Skeletal muscle satellite cell (primary cell): Measurements from ENCODE around the gene AHR.
"Not testable (repeated sequence)": the region's sequence is repeated elsewhere in the genome, so short reads cannot be mapped to it uniquely, and the experiment has no call there.

Source experiments
- H3K27me3 ChIP-seq: 2 replicates; pipeline ENCODE4 v1.7.0; 2013; ENCODE audit warnings: low read length; ENCODE audit not compliant: control insufficient read depth, insufficient read depth
- H3K36me3 ChIP-seq: 2 replicates; pipeline ENCODE4 v1.7.0; 2013; ENCODE audit warnings: mild to moderate bottlenecking, control low read depth, low read length; ENCODE audit not compliant: insufficient read depth
- H3K4me1 ChIP-seq: 2 replicates; pipeline ENCODE4 v1.7.0; 2013; ENCODE audit warnings: low read length; ENCODE audit not compliant: control insufficient read depth, insufficient read depth
- H3K4me2 ChIP-seq: 2 replicates; pipeline ENCODE4 v1.7.0; 2013; ENCODE audit warnings: mild to moderate bottlenecking, low read length
- H3K4me3 ChIP-seq: 2 replicates; pipeline ENCODE4 v1.7.0; 2013; ENCODE audit warnings: low read length
- H3K9ac ChIP-seq: 2 replicates; pipeline ENCODE4 v1.7.0; 2013; ENCODE audit warnings: mild to moderate bottlenecking, low read depth, low read length, moderate library complexity
- H3K9me3 ChIP-seq: replicated peaks from 2 replicates; pipeline ENCODE4 v1.7.0; 2013; ENCODE audit warnings: mild to moderate bottlenecking, control low read depth, low read length

Gene AHR

GRCh38 chr7:17368856-17369524 is 70.5 kb downstream of the AHR start:
- Histone ChIP-seq H3K4me1 (peaks cover 49% of the 10 kb centered on the region), H3K4me2 (no peak overlapping the region), H3K9ac (peak overlapping the region; percentile 12), H3K4me3 (no peak overlapping the region), H3K27me3 (no peaks in the 10 kb centered on the region), H3K36me3 (no peaks in the 10 kb centered on the region), H3K9me3 (no peaks in the 10 kb centered on the region)

DNA sequence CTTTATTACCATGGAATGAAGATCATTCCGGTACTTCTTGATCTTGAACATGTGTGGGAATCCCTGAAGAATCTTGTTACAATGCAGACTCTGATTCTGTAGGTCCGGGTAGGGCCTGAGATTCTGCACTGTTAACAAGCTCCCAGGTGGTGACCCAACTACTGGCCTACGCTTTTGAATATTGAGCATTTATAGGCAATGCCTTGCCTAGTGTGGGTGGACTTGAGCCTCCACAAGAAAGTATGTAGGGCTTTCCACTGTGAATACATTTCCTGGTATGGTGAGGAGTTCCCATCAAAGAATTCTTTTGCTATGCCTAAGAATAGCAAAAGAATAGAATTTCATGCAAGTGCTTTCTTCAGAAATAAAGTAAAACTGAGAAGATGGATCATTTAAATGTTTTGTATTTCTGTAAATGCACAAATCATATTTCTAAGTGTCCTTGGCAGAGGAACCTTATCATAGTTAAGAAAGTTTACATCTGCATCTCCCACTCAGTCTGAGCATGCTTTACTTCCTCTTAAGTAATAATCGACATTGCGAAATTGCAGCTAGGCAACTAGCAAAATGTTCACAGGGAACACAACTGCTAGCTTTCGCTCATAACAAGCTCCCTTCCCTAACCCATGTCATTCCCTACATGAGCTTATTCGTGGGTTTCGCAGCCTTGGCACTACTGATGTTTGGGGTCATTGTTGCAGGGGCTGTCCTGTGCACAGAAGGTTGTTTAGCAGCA is 71.4 kb downstream of the AHR start:
- Histone ChIP-seq H3K9ac (peak overlapping the region; percentile 69), H3K4me2 (peak overlapping the region; percentile 42), H3K4me1 (peaks cover 49% of the 10 kb centered on the region), H3K9me3 (no peaks in the 10 kb centered on the region), H3K36me3 (no peaks in the 10 kb centered on the region), H3K4me3 (no peak overlapping the region), H3K27me3 (no peaks in the 10 kb centered on the region)

GRCh38 chr7:17370901-17371585 is 72.6 kb downstream of the AHR start:
- Histone ChIP-seq H3K27me3 (no peaks in the 10 kb centered on the region), H3K9me3 (no peaks in the 10 kb centered on the region), H3K4me2 (peak overlapping the region; percentile 38), H3K4me1 (peaks cover 49% of the 10 kb centered on the region), H3K9ac (peak overlapping the region; percentile 69), H3K36me3 (no peaks in the 10 kb centered on the region), H3K4me3 (no peak overlapping the region)

- H3K36me3 ChIP-seq, result no peaks in the 10 kb centered on the region
These were observed 73.4 kb downstream of the AHR start for GRCh38 chr7:17371671-17372524.

GRCh38 chr7:17374157-17374556 is 75.7 kb downstream of the AHR start:
- Histone ChIP-seq H3K4me3 (no peak overlapping the region), H3K27me3 (no peaks in the 10 kb centered on the region), H3K9ac (no peak overlapping the region), H3K36me3 (no peaks in the 10 kb centered on the region), H3K9me3 (no peaks in the 10 kb centered on the region), H3K4me2 (no peak overlapping the region), H3K4me1 (peaks cover 35% of the 10 kb centered on the region)

More at GRCh38 chr7:17371671-17372524, 73.4 kb downstream of the AHR start:
- H3K4me2 ChIP-seq, result peak overlapping the region; percentile 45
- H3K9me3 ChIP-seq, result no peaks in the 10 kb centered on the region
- H3K9ac ChIP-seq, result peak overlapping the region; percentile 69
- no peaks in the 10 kb centered on the region for H3K27me3 ChIP-seq
- H3K4me1 ChIP-seq, result peaks cover 49% of the 10 kb centered on the region
- H3K4me3 ChIP-seq, result peak overlapping the region; percentile 10

DNA sequence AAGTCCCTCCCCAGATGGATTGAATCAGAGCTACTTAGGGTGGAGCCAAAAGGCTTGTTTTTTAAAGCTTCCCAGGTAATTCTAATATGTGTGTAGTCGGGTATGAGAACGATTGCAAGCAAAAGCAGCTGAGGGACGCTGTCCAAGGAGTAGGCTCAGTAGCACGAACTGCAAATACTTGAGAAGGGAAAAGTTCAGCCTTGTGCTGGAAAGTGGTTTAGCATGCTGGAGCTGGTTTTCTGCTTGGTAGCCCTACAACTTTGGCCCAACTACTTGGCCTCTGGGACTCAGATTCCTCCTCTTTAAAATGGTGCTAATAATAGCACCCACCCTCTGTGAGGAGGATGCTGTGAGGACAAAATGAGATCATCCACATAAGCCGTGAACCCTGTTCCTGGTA is 76.2 kb downstream of the AHR start:
- H3K4me1 ChIP-seq, result peaks cover 30% of the 10 kb centered on the region
- no peaks in the 10 kb centered on the region for H3K36me3 ChIP-seq
- no peaks in the 10 kb centered on the region for H3K9me3 ChIP-seq
- no peak overlapping the region for H3K9ac ChIP-seq
- no peak overlapping the region for H3K4me3 ChIP-seq
- no peak overlapping the region for H3K4me2 ChIP-seq
- no peaks in the 10 kb centered on the region for H3K27me3 ChIP-seq

DNA sequence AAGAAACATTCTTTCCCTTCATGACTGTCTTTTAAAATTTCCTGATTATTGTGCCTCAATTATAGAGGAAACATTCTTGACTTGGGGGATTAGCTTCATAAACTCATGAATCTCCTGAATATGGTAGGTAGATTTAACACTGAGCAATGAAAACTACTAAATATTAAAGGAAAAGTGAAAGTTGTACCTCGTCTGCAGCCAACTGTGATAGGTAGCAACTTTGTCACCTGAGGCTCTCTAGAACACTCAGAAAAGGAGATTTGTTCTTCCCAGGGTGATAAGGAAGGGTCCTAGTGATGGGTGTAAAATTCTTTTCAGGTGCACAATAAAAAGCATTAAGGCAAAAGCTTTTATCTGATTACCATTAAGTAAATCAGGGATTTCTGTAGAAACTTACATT is 78.1 kb downstream of the AHR start:
- no peaks in the 10 kb centered on the region for H3K27me3 ChIP-seq
- peaks cover 11% of the 10 kb centered on the region for H3K4me1 ChIP-seq
- H3K9me3 ChIP-seq, result no peaks in the 10 kb centered on the region
- H3K36me3 ChIP-seq, result no peaks in the 10 kb centered on the region
- no peak overlapping the region for H3K4me3 ChIP-seq
- no peak overlapping the region for H3K9ac ChIP-seq
- no peak overlapping the region for H3K4me2 ChIP-seq

DNA sequence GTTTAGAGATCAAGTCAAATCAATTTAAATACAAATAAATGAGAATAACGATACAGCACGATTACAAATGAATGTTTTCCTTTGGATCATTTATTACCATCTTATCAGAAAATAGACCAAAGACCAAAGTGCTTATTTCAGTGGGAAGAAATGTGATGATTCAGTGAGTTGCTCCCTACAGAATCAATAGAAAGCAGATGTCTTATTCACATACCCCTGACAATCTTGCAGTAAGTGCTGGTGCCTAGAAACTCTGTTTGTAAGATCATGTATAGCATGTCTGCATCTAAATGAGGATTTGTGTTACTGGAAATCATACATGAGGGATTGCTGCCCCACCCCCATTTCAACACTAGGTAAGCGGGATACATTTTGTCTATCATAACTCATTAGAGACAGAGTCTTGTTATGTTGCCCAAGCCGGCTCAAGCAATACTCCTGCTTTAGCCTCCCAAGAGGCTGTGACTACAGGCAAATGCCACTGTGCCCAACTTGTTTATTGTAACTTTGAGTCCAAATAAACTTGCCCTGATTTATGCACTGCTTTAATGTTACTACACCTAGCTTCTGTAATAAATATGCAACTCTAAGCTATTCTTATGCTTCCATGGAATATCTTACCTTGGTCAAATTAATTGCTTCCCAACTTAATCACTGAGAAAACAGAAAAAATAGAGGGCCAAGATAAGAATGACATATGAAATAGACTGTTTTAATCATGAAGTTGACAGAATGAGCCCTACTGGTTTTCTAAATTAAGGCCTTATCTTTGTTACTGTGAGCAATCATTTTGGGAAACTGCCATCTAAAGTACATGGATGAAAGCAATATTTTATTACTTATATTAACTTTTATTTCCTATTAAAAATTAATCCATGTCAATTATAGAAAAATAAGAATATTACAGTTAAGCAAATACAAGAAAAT is 82.5 kb downstream of the AHR start:
- no peak overlapping the region for H3K9ac ChIP-seq
- H3K4me2 ChIP-seq, result no peak overlapping the region
- no peak overlapping the region for H3K4me3 ChIP-seq
- no peaks in the 10 kb centered on the region for H3K27me3 ChIP-seq
- no peaks in the 10 kb centered on the region for H3K4me1 ChIP-seq
- H3K36me3 ChIP-seq, result no peaks in the 10 kb centered on the region
- no peaks in the 10 kb centered on the region for H3K9me3 ChIP-seq

DNA sequence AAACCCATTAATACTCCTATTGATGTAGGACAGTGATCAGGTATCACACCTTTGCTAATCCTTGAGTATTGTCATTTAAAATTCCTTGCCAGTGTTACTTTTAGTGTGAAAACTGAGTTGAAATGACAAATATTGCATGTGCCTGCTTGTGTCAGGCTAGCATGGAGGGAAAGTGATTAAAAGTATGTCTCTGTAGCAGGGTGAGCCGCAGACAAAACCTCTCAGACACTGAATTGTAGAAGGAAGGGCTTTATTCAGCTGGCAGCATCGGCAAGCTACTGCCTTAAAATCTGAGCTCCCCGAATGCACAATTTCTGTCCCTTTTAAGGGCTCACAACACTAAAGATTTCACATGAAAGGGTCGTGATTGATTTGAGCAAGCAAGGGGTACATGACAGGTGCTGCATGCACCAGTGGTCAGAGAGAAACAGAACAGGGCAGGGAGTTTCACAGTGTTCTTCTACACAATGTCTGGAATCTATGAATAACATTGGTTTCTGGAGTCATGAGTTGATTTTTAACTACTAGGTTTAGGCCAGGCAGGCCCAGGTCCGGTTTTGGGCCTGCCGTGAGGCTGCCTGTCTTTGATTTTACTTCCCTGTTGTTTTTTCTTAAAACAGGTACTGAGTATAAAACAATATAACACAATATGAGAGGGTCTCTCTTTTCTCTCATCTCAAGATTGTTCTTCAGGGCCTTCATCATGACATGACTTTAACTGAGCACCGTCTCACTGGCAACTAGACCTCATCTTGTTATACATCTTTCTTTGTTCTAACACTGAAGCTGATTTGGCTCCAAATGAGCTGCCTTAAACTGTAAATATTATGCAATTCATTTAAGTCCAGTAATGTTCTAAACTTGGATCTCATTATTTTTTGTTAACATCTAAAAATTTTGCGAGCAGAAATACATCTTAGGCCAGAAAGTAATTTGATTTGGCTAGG is 84.2 kb downstream of the AHR start:
- not testable (repeated sequence) for H3K4me2 ChIP-seq, H3K27me3 ChIP-seq, H3K4me3 ChIP-seq, H3K9me3 ChIP-seq, H3K9ac ChIP-seq, H3K36me3 ChIP-seq, H3K4me1 ChIP-seq

- no peak overlapping the region for H3K4me2 ChIP-seq
- no peaks in the 10 kb centered on the region for H3K36me3 ChIP-seq
- H3K4me1 ChIP-seq, result no peaks in the 10 kb centered on the region
- H3K9ac ChIP-seq, result no peak overlapping the region
- no peaks in the 10 kb centered on the region for H3K27me3 ChIP-seq
- H3K4me3 ChIP-seq, result no peak overlapping the region
- H3K9me3 ChIP-seq, result no peaks in the 10 kb centered on the region
These were observed 85.9 kb downstream of the AHR start for GRCh38 chr7:17384400-17384799.
